LNCAP (cell line): ENCODE results near the gene DLX5.

Experiments
- CTCF ChIP-seq: fragments of 450-650 bp; IDR thresholded peaks from 2 replicates; pipeline ENCODE4 v1.5.1; 2017; ENCODE audit warnings: mild to moderate bottlenecking

The DLX5 gene

DNA sequence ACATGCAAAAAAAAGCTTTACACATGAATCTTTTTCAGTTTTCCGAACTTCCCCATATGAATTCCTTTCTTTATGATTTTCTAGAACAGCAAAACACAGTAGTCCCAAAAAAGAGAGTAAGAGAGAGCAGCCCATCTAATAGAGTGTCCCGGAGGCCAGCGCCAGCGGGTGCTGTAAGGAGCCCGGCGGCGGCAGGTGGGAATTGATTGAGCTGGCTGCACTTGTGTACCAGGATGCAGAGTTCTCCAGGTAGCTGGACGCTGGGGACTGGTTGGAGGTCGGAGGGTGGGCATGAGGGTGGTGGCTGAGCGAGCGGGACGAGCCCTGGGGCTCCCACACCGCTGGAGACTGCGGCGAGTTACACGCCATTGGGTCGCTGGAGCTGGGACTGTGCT is 4.0 kb downstream of the DLX5 start:
- no peak for TF ChIP-seq CTCF

GRCh38 chr7:97019710-97020225 is 4.9 kb downstream of the DLX5 start:
- no peak for TF ChIP-seq CTCF

- no peak for TF ChIP-seq CTCF
Observed at GRCh38 chr7:97018791-97019531, 5.7 kb downstream of the DLX5 start.

- TF ChIP-seq CTCF: no peak
Observed at GRCh38 chr7:97018126-97018601, 6.5 kb downstream of the DLX5 start.

DNA sequence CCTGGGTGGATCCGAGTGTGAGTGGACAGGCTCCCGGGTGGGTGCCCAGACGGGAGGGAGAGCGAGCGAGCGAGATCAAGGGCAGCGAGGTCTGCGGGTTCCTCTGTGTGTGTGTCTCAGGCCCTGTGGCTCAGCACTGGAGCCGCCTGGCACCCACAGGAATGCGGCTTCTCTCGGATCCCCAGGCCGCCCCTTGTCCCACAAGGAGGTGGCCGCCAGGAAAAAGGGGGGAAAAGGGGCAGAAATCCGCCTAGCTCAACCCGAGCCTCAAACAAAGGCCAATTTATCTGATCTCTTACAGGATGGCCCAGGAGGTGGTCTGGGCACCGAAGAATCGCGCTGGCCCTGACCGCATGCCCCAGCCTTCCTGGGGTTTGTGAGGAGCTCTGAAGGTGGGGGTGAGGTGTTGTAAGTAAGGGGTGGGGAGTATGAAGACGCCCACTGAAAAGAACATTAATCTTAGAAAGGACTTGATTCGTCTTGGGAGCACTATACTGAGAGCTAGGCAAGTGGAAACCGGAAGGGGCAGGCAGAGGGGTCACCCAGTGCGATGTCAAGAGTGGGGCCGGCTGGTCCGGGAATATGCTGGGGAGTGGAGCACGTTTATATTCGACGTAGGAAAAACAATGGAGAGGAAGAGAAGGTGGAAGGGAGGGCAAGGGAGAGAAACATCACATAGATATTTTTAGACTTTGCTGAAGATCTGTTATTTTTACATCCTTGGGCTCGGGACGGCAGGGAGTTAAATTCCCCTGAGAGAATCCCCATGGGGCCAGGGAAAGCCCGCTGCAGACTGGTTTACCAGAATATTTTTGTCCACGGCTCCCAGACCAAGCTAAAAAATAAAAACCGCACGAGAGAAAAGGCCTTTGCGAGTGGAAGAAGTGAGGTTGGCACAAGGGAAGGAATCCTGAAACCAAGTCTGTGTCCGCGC is 7.2 kb downstream of the DLX5 start:
- no peak for TF ChIP-seq CTCF

DNA sequence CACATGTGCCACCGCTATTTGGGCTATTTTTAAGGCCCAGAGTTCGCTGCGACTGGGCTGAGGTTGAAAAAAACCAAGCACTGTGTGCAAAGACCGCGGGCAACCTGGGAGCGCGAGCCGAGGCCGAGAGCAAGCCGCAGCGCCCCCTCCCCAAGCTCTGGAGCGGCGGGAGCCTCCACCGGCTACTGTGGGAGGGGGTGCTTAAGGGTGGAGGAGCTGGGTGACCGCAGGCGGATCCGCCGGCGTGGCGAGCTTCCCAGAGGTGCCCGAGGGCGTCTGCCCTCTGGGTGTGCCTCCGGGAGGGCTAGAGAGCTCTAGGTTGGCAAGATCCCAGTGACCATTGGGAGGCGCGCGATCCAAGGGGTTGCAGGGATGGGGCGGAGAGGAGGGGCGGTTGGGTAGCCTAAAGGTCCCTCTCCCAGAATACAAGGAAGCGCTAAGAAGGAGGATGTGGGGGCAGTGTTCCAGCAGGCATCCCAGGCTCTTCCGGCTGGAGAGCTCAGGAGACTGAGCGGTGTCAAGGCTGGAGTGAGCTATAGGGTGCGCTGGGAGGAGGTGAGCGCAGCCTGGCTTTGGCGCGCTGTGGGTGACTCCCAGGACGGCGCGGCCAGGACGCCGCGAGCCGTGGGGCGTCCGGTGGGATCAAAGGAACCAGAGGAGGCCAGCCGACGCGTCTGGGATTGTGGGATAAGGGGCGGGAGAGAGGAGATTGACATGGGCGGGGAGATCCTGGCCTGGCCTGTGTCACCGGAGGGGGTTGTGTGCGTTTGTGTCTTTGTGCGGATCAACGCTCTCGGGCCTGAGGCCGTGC is 8.0 kb downstream of the DLX5 start:
- TF ChIP-seq CTCF: no peak
